Ovary (tissue), 10 donors: ENCODE results near the gene NEK11. TPM values are rescaled to one million over a fixed set of nuclear protein-coding genes. Genes with fewer than 3 reads are reported as not detected.

Experiments
- DNase-seq, 5 donors: peaks; one replicate each; pipeline ENCODE4 v3.0.0-alpha.2; 2019 to 2020
- H3K27ac ChIP-seq, 2 donors: fragments of 200-600 bp; one replicate each; pipeline versions ENCODE4 v1.5.1 to v1.8.0; 2019 to 2022
- H3K27me3 ChIP-seq: fragments of 200-600 bp; one replicate; pipeline ENCODE4 v1.8.0; 2022
- H3K36me3 ChIP-seq: fragments of 200-600 bp; sonication (generic); one replicate; pipeline ENCODE4 v1.5.1; 2019
- H3K4me1 ChIP-seq: one replicate; pipeline ENCODE4 v1.8.1; 2013; ENCODE audit warnings: mild to moderate bottlenecking, moderate library complexity; ENCODE audit not compliant: insufficient read depth
- H3K4me3 ChIP-seq: fragments of 200-600 bp; sonication (generic); one replicate; pipeline ENCODE4 v1.5.1; 2017
- H3K9me3 ChIP-seq, 2 donors: fragments of 200-600 bp in 1 of 2; sonication (generic) in 1 of 2; one replicate each; pipeline versions ENCODE4 v1.5.1 to v1.8.1; 2013 to 2019; ENCODE audit warnings: mild to moderate bottlenecking in 1 of 2, moderate library complexity in 1 of 2
- CTCF ChIP-seq, 3 donors: fragments of 450-650 bp in 2 of 3; fragments of 200-600 bp in 1 of 3; IDR thresholded peaks; one replicate each; pipeline versions ENCODE4 v1.5.1 to v1.8.0; 2016 to 2022; ENCODE audit warnings: antibody characterized with exemption in 3 of 3, mild to moderate bottlenecking in 1 of 3
- EP300 ChIP-seq: sonication (generic); formaldehyde crosslinking; IDR thresholded peaks from one replicate; pipeline ENCODE4 v1.6.1; 2017; ENCODE audit warnings: antibody characterized with exemption
- POLR2A ChIP-seq: fragments of 450-650 bp; IDR thresholded peaks from one replicate; pipeline ENCODE4 v1.6.1; 2017; ENCODE audit warnings: antibody characterized with exemption, mild to moderate bottlenecking, moderate library complexity
- WGBS, 3 donors: extraction: QIAGEN DNeasy Blood & Tissue Kit in 1 of 3; methylation state at CpG; one replicate each; pipeline versions ENCODE4 v1.1.5 to v1.1.7; 2013 to 2017; 5-methylcytosine and 5-hydroxymethylcytosine counted together
- intact Hi-C, 4 donors: fragments of 100-400 bp; cut with DNase I; formaldehyde crosslinking; loops; one replicate each; pipeline versions ENCODE4 v1.11.0 to v1.15.1; 2022 to 2023
- long read RNA-seq, 3 donors: library from polyadenylated mRNA in 2 of 3; unstranded in 2 of 3; transcript quantifications; one replicate each; pipeline ENCODE4 v2.0.0 and lab custom pipeline, GENCODE V29; 2021 to 2026
- polyA plus RNA-seq, 2 donors: library from polyadenylated mRNA; stranded (reverse); fragments of 200-250 nt in 1 of 2; fragments of 350-450 nt in 1 of 2; fragmentation: Illumina TruSeq in 1 of 2; extraction: RNeasy Lipid Tissue Mini Kit (QIAGEN cat#74804) in 1 of 2; gene quantifications; one replicate each; pipeline ENCODE4 v1.2.3, GENCODE V29; 2013 to 2014
- total RNA-seq, 7 donors: library from RNA; depleted of rRNA in 2 of 7; stranded (reverse); fragments of >200 nt in 2 of 7; fragmentation: NEBNext Ultra II Directional in 3 of 7; extraction: Animal tissue kit (Norgen Biotek cat#: 25700) in 3 of 7; gene quantifications; one replicate each; pipeline versions ENCODE4 v1.1.0 to v1.2.4, GENCODE V29; 2016 to 2023
- donor health status: DM: no; HTN: no; CAD: no; lungs with moderate emphysema.
- donor health status: DM: no; HTN: no; CAD: no.
- donor health status: Bipolar disorder and iron deficiency.
- donor health status: DM: yes; HTN: yes; CAD: no.
- donor health status: DM: no; HTN: no; CAD: no.
- donor health status: DM: yes; HTN: yes; CAD: no.

NEK11 gene
- total RNA-seq, result 10 to 100 TPM in 4 of 7 donors, 1 to 10 TPM in 3; 8.1 to 37.3 (median 10.8) TPM
- polyA plus RNA-seq, result 10 to 100 TPM in 1 of 2 donors, 1 to 10 TPM in 1; 4.9 to 10.7 TPM
- long read RNA-seq, donor 1, partial matches to known transcripts, result 5 of 18 reads
- long read RNA-seq, donor 1, other reads (novel, unspliced or antisense), result 10 of 18 reads
- long read RNA-seq, donor 2, partial matches to known transcripts, result 6 of 6 reads
- long read RNA-seq, donor 2, other reads (novel, unspliced or antisense), result 0 of 6 reads
- long read RNA-seq, donor 3, transcript NEK11-202 (18 exons, 2,914 nt), result major isoform, 5 of 19 reads
- long read RNA-seq, donor 3, partial matches to known transcripts, result 0 of 19 reads
- long read RNA-seq, donor 3, other reads (novel, unspliced or antisense), result 14 of 19 reads

- Histone ChIP-seq H3K9me3 (no peaks in the 10 kb centered on the region), H3K4me1 (peaks cover 6% of the 10 kb centered on the region), H3K36me3 (no peaks in the 10 kb centered on the region), H3K4me3 (peak within 1 kb of the TSS; percentile 78), H3K27me3 (no peaks in the 10 kb centered on the region), H3K27ac (peak within 1 kb of the TSS; percentile 48 to 60)
- 1 to 3% (median 1%) methylated on average over 41 to 56 of the region's 56 CpGs for WGBS, 3 donors
- intact Hi-C loops, result no loop called here
- DNase-seq, result peak; percentile 79 to 91 (median 85)
- TF ChIP-seq EP300 (no peak), POLR2A (peak; percentile 49)
Measured at GRCh38 chr3:131026321-131027151, at the start of gene NEK11, which contains the start of gene ASTE1. NEK11 (plus strand) TSS chr3:131026877; CDS start chr3:131029709, 2,832 bp downstream. ASTE1 (minus strand) TSS chr3:131026825; CDS start chr3:131025306, 1,519 bp downstream.

GRCh38 chr3:130979117-130979516, 47.6 kb upstream of the NEK11 start:
- TF ChIP-seq POLR2A (no peak), EP300 (no peak), CTCF (IDR thresholded peaks at IDR 0.05) (no peak)
- WGBS, 3 donors, result 90 to 94% (median 92%) methylated on average over 2 of the region's 2 CpGs
- intact Hi-C loops, result no loop called here

GRCh38 chr3:130981469-130981868, 45.2 kb upstream of the NEK11 start:
- no peaks in the 10 kb centered on the region for H3K9me3 ChIP-seq
- WGBS, 3 donors, result 92 to 94% (median 93%) methylated on average over 2 of the region's 2 CpGs
- no peaks in the 10 kb centered on the region for H3K36me3 ChIP-seq
- H3K27me3 ChIP-seq, result no peaks in the 10 kb centered on the region
- H3K4me3 ChIP-seq, result no peak overlapping the region
- no peak for DNase-seq
- no peak overlapping the region for H3K27ac ChIP-seq
- TF ChIP-seq EP300, result no peak
- TF ChIP-seq POLR2A, result no peak
- TF ChIP-seq CTCF (IDR thresholded peaks at IDR 0.05), result no peak
- no peaks in the 10 kb centered on the region for H3K4me1 ChIP-seq
- intact Hi-C loops, result no loop called here

More at GRCh38 chr3:130979117-130979516, 47.6 kb upstream of the NEK11 start:
- H3K27me3 ChIP-seq, result no peaks in the 10 kb centered on the region
- no peak for DNase-seq
- H3K9me3 ChIP-seq, result no peaks in the 10 kb centered on the region
- H3K27ac ChIP-seq, result no peak overlapping the region
- no peaks in the 10 kb centered on the region for H3K4me1 ChIP-seq
- H3K4me3 ChIP-seq, result no peak overlapping the region
- no peaks in the 10 kb centered on the region for H3K36me3 ChIP-seq

GRCh38 chr3:130990282-130990681, 36.4 kb upstream of the NEK11 start:
- no peak for DNase-seq
- H3K27ac ChIP-seq, result no peak overlapping the region
- TF ChIP-seq CTCF (IDR thresholded peaks at IDR 0.05), result no peak
- TF ChIP-seq POLR2A, result no peak
- TF ChIP-seq EP300, result no peak
- no peaks in the 10 kb centered on the region for H3K4me1 ChIP-seq
- WGBS, 3 donors, result 63 to 80% (median 70%) methylated on average over 5 of the region's 5 CpGs
- H3K9me3 ChIP-seq, result no peaks in the 10 kb centered on the region
- H3K36me3 ChIP-seq, result no peaks in the 10 kb centered on the region
- intact Hi-C loops, result no loop called here
- H3K4me3 ChIP-seq, result no peak overlapping the region
- no peaks in the 10 kb centered on the region for H3K27me3 ChIP-seq
